NB4 (cell line): ENCODE data around the gene KARS1.
A peak's percentile ranks its signal among the peaks of the same experiment; 100 is the strongest.

Experiments
- DNase-seq: peaks from one replicate; pipeline ENCODE4 v3.0.0; 2010; ENCODE audit warnings: low read depth
- H3K4me3 ChIP-seq: one replicate; pipeline ENCODE4 v1.5.1; 2011; ENCODE audit warnings: mild to moderate bottlenecking, low read depth, low read length, moderate library complexity
- MYC ChIP-seq: IDR thresholded peaks from 2 replicates; pipeline ENCODE4 v1.6.1; 2011; ENCODE audit warnings: low read depth, low read length
- POLR2A ChIP-seq: IDR thresholded peaks from 2 replicates; pipeline ENCODE4 v1.6.1; 2011; ENCODE audit warnings: mild to moderate bottlenecking; ENCODE audit not compliant: insufficient read length; ENCODE audit errors: extremely low read depth
- TF ChIP-seq, protein P1 (sequence below): IDR thresholded peaks from one replicate; pipeline ENCODE4 v1.5.1; 2012; ENCODE audit warnings: low read depth, low read length
- TF ChIP-seq, protein P2 (sequence below): IDR thresholded peaks from 2 replicates; pipeline ENCODE4 v1.6.1; 2011; ENCODE audit warnings: low read depth, low read length

Gene KARS1

DNA sequence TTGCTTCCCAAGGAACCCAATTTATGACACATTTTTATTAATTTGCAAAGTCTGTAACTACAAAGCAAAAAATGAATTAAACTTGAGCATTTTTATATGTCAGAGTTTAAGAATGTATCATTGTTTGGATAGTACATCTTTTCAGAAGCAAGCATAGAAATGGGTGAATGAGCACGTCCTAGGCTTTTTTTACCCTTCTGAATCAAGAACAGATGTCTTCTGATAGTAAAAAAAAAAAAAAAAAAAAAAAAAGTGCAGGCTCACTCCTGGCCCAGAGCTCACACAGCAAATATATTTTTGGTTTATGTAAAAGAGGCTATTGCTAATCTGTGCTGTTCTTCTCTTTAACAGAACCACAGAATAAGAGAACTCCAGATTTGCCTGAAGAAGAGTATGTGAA is 6.5 kb upstream of the KARS1 start:
- TF ChIP-seq, protein P1, sequence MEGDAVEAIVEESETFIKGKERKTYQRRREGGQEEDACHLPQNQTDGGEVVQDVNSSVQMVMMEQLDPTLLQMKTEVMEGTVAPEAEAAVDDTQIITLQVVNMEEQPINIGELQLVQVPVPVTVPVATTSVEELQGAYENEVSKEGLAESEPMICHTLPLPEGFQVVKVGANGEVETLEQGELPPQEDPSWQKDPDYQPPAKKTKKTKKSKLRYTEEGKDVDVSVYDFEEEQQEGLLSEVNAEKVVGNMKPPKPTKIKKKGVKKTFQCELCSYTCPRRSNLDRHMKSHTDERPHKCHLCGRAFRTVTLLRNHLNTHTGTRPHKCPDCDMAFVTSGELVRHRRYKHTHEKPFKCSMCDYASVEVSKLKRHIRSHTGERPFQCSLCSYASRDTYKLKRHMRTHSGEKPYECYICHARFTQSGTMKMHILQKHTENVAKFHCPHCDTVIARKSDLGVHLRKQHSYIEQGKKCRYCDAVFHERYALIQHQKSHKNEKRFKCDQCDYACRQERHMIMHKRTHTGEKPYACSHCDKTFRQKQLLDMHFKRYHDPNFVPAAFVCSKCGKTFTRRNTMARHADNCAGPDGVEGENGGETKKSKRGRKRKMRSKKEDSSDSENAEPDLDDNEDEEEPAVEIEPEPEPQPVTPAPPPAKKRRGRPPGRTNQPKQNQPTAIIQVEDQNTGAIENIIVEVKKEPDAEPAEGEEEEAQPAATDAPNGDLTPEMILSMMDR, result no peak
- TF ChIP-seq MYC, result no peak
- TF ChIP-seq, protein P2, sequence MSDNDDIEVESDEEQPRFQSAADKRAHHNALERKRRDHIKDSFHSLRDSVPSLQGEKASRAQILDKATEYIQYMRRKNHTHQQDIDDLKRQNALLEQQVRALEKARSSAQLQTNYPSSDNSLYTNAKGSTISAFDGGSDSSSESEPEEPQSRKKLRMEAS, result no peak
- no peak for TF ChIP-seq POLR2A
- no peak for DNase-seq
- no peak overlapping the region for H3K4me3 ChIP-seq

DNA sequence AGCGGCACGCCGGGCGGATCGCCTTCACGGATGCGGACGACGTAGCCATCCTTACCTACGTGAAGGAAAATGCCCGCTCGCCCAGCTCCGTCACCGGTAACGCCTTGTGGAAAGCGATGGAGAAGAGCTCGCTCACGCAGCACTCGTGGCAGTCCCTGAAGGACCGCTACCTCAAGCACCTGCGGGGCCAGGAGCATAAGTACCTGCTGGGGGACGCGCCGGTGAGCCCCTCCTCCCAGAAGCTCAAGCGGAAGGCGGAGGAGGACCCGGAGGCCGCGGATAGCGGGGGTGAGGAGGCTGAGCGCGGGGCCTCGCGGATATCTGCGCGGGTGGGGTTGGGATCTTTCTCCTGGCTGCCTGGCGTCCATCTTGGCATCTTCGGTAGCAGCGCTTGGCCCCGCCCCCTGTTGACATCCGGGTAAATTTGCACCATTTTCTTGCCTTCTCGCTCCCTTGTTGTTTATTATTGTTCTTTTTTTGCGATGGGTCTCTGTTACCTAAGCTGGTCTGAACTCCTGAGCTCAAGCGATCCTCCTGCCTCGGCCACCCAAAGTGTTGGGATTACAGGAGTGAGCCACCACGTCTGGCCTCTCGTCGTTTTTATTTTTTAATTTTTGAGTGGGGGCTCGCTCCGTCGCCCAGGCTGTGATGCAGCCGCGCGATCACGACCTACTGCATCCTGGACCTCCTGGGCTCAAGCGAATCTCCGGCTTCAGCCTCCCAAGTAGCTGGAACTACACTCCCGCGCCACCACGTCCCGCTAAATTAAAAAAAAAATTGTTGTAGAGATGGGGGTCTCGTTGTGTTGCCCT is 1.0 kb upstream of the KARS1 start:
- DNase-seq, result peak; percentile 85

DNA sequence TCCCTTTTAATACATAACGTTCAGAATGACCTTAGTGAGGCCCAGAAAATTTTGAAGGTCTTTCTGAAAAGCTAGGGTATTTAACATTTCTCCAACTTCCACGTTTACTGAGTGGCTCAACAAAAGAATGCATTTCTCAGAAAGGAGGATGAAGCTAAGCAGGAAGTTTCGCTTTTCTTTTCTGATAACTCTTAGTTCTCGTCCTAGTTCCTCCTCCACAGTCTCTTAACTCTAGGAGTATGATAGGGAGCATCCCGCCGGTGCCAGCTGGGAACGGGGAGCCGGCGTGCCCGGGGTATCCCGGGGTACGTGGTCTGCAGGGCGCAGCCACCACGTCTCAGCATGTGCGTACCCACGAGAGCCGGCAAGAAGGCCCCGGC is 363 bp downstream of the KARS1 start:
- no peak for DNase-seq
- TF ChIP-seq, protein P2, result no peak
- peak; percentile 85 for TF ChIP-seq MYC
- peak overlapping the region; percentile 97 for H3K4me3 ChIP-seq

More for the DNA sequence above, 1.0 kb upstream of the KARS1 start:
- H3K4me3 ChIP-seq, result peak overlapping the region; percentile 97
- TF ChIP-seq POLR2A (peak; percentile 43), MYC (no peak; the same call in 1 of the 2 replicates)
- TF ChIP-seq, protein P2, result no peak

DNA sequence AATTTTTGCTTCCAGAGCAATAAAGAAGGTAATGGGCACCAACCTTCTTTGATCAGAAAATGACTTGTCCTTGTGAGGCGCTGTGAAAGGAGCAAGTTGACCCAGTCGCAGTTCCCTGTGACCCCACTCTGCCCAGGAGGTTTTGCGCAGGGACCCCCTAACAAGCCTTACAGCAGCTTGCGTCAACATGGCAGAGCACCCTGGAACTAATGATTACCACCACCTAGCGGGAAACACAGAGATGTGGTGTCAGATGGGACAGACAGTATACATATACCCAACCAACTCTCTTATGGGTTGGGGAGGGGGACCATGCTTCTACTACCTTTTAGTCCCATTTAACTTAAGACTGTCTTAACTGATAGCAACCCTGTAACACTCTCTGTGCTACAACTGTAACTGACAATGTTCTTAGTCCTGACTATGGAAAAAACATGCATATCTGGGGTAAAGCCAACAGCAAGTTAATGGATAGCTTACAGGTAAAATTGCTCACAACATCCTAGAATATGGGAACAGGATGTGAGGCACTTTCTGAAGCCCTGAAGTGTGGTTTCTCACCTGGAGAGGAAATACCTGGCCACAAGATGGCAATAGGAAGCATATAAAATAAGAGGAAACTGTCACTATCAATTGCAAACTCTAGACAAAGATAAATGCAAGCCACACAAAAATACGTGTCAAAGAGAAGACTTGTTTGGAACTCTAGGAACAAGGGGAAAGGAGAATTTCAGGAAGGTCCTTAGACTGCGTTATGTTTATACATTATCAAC is 3.0 kb downstream of the KARS1 start:
- TF ChIP-seq, protein P2, result no peak
- no peak for TF ChIP-seq POLR2A
- TF ChIP-seq MYC, result no peak
- TF ChIP-seq, protein P1, result no peak
- DNase-seq, result no peak
- peak overlapping the region; percentile 35 for H3K4me3 ChIP-seq

DNA sequence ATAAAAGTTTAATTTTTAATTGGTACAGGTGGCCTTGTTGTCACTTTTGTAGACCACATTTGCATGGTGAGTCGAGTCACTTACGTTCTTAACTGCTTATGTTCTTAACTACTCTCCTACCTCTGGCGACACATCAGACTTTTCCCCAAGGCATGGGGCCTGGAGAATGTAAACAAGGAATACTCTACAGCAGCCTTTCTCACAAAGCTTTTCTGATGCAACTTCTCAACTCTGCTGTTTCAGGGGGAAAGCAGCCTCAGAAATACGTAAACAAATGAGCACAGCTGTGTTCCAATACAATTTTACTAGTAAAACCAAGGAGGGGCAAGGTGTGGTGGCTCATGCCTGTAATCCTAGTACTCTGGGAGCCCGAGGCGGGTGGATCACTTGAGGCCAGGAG is 6.9 kb downstream of the KARS1 start:
- H3K4me3 ChIP-seq, result no peak overlapping the region
- TF ChIP-seq POLR2A (no peak), MYC (no peak)
- TF ChIP-seq, protein P1, result no peak
- TF ChIP-seq, protein P2, result no peak
- no peak for DNase-seq

DNA sequence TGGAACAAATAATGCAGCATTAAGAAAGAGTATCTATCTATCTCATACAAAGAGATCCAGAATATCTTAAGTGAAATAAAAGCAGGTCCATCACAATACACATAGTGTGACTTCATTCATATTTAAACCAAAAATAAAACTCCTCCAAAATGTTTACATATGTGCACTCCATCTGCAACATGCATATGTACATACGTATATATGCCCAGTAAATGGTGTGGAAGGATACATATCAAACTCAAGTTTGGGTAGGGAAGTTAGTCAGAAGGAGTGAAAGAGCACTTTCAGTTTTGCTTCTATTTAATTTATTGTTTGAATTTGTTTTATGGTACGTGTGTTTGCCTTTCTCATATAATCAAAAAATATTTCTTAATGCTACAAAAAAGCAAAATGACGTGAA is 12.4 kb downstream of the KARS1 start:
- no peak overlapping the region for H3K4me3 ChIP-seq
- no peak for TF ChIP-seq MYC
- no peak for TF ChIP-seq POLR2A
- TF ChIP-seq, protein P1, result no peak
- TF ChIP-seq, protein P2, result no peak
- no peak for DNase-seq
